Activated CD8-positive, alpha-beta memory T cell treated with anti-CD3 and anti-CD28 coated beads, Interleukin-2, amount 50 U/mL, for 24 hours (primary cell): Measurements from ENCODE around the gene CBLN1.
"Not testable (repeated sequence)": the region's sequence is repeated elsewhere in the genome, so short reads cannot be mapped to it uniquely, and the experiment has no call there.

ENCODE experiments used
- DNase-seq: peaks from one replicate; pipeline ENCODE4 v3.0.0-alpha.2; 2020; ENCODE audit errors: extremely low read depth

CBLN1 gene

DNA sequence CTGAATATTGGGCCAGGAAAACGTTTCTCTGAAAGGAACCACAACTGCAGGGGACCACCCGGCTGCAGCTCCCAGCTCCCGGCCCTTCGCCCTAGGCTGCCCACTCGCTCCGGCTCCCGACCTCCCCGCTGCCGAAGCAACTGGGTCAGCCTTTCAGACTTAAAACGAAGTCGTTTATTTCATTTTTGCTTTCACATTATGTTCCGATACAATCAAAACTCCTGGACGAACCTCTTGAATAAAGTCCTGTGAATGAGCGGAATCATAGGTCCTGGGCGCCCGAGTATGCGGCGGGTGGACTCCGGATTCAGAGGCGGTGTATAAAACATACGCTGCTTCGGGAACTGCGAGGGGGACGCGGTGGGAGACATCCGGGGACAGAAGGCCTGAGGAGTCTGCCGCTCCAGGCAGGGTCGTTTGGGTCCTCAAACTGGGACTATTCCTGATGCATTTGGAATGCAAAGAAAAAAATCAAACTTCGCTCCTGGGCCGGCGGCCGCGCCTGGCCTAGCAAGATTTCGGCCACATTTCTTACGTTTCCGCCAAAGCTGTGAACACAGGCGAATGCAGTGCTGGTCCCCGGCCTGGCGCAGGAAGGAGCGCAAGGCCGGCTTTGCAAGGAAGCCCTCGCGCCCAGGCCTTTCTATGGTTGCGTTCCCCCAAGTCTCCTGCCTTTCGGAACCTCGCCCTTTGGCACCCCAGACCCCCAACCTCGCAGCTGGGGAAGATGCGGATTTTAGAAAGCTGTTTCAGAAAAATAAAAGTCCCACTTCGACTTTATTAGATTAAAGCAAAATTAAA, 3.7 kb downstream of the CBLN1 start:
- DNase-seq: no peak

DNA sequence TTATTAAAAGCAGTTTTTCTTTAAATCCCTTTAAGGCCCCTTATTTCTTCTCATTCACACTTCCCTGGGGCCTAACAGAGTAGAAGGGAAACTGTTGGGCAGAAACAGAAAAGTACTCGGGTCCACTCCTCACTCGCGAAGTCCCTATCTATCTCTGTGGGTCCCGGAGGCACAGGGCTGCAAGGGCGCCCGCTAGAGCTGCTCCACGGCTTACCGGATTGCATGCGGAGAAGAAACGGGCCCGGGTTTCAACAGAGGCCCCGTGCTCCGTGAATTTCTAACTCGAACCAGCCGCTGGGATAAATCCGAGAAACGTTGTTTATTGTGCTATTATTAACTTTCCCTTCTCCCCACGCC, 4.3 kb downstream of the CBLN1 start:
- no peak for DNase-seq

DNA sequence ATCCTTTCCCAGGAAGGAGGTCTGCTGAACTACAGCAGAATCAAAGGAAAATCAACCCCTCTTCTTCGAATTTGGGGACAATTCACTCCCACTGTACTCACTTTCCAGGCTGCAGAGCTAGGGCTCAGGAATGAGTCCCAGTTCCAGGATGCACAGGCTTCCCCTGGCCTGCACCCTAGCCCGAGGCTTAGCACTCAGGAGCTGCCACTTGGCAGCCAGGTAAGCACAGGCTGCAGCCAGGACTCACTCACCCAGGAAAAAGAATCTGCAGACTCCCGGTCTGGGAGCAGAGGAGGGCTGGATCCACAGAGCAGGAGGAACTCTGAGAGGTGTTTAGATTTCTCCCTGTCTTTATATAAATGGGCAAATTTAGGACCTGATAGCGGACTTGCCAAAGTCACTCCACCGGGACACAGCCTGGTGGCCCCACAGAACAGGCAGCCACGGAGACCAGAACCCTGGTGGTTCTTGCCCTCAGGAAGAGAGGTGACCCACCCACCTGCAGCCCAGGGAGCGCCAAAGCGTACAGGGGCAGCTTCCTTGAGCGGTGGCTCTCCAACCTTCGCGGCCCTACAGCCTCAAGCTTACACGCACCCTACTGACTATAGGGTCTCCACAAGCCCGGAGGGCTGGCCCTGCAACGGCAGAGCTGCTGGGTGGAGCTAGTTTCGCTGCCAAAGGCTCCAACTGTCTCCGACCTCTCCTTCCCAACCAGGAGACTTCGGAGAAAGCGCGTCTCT, 4.8 kb downstream of the CBLN1 start:
- no peak for DNase-seq

DNA sequence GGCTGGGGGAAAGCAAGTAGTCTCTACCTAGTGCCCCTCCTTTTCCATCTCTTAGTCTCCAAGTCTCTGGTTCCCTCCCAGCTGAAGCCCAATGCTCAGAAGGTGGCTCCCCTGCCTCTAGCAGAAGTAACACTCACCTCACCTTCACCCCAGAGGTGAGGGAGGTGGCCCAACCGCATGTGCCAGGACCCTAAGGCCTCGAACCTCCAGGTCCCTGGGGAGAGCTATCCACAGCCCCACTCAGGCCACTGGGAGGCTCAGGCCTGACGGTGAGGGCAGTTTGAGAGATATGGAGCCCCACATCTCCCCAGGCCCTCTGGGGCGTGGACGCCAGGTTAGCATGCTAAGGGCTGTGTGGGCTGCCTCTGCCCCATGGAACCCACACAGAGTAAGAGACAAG, 5.8 kb downstream of the CBLN1 start:
- DNase-seq: no peak

DNA sequence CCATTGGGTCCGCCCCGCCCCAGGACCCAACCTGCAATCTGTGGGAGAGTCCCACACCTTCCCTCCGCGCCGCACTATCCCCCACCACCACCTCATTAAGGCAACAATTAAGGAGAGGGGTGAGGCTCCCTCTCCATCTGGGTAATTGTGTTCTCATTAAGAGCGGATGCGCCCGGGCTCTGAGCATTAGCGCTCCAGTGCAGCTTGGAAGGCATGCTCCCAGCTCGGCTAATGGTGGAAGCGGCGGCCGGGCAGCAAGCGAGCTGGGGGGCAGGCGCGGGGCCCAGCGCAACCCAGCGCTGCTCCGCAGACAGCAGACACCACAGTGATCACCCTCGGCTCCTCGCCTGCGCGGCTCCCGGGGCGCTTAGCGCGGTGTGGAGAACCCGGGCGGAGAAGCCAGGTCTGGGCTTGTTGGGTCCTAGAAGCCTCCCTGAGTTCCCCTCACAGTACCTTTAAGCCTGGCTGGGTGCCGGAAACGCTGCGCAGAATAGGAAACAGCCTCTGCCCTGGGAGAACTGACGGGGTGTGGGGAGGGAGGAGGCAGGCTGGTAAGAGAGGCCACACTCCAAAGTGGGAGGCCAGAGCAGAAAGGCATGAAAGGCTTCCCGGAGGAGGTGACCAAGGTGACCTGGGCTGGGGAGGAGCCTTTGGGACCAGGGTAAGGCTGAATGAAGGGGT, 6.4 kb downstream of the CBLN1 start:
- DNase-seq: no peak

DNA sequence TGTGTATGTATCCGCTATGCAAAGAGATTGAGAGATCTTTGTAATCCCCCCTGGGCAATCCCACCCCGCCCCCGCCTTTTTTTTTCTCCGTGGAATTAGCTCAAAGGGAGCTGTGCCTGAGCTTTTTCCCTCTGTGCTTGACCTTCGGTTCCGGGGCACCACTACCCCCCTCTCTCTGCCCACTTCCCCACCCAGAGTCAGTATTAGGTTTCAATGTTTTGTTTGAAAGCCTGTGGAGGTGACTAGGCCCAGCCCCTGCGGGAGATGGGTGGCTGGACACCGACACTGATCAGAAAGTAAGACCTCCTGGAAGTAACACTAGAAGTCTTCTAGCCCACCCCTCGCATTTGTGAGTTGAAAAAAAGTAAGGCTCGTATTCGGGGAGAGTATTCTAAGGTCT, 7.0 kb downstream of the CBLN1 start:
- DNase-seq: no peak

DNA sequence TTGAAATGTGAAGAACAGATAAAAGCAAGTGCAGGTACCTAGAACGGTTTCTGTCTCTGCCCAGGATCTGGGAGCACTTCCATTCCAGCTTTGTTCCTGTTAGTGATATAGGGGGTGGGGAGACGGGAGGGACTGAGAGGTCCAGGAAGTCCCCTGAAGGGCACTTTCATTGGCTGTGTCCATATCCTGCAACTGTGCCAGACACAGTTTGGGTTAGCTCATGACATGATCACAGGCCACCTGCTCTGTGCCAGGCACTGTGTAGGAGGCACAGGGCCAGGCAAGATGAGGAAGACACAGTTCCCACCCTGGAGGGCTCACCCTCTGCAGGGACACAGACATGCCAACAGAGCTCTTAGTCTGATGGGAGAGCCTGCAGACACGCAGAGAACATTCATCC, 7.9 kb downstream of the CBLN1 start:
- no peak for DNase-seq

DNA sequence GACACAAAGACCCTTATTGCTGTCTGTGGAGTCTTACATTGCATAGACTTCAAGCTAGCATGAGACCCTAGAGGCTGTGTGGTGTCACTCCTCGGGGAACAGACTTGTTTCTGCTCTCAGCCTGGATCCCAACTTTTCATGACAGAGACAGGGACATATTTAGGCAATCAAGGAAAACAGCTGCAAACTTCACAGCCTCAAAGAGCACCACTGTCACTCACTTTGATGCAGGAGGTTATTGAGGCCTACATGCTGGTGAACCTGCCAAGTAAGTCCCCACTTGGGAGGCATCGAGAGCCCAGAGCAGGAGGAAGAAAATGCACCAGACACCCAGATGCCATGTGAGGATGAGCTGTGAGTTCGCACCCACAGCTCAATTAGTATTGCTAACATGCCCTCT, 10.3 kb downstream of the CBLN1 start:
- no peak for DNase-seq

DNA sequence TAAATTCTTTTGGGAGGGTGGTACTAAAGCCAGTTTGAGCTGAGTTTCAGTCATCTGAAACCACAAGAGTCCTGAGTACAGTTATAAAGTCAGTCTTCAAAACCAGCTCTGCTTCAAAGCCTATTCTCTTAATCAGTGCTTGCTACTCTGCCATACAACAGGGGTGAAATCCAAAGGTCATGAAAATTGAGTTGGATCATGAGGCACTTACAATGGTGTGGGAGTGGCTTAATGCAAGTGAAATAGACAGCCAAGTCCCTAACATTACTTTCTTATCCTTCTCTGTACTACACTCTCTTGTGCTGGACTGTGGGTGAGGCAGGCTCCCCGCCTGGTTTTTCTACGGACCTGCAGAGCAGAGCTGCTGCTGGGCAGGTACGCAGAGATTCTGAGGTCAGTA, 12.4 kb downstream of the CBLN1 start:
- no peak for DNase-seq

DNA sequence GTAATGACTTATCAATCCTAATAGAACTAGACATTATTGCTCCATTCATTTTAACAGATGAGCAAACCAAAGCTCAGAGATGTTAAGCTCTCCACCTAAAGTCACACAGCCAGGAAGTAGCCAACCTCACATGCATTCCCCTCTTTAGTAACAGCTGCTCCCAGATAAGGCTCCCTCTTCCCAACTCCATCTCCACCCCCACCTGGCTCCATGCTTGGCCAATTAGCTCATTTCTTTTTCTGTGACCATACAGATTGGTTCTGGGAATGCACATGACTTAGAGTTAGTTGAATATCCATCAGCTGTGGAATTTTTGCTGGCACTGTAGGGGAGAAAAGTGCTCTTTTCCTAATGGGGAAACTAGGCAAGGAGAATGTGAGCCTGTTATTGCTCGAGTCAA, 13.0 kb downstream of the CBLN1 start:
- no peak for DNase-seq

DNA sequence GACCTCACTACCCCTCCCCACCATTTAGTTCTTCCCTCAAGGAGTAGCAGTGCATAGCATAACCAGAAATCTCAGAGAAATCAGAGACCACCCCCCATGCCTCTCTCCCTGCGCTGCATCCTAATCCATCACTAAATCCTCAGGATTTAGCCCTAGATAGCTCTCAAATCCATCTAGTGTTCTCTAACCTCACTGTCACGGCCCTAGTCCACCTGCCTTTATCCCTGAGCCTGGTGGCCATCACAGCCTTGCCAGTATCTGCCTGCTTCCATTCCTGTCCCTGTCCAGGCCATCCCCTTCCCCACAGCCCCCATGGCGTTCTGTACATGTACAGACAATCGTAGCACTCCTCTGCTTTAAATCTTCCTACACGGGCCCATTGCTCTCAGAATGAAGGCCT, 19.1 kb downstream of the CBLN1 start:
- no peak for DNase-seq

DNA sequence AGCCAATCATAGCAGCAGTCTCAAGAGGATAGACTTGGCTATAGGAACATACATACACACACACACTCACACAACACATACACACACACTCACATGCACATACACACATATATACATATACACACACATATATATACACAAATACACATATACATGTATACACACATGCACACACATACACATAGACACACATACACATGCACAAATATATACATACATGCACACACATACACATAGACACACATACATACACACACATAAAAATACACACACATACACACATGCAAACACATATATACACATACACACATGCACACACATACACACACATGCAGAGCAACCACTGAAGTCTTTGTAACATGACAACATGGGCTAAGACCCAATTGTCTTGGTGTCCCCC, 19.7 kb downstream of the CBLN1 start:
- no peak for DNase-seq

DNA sequence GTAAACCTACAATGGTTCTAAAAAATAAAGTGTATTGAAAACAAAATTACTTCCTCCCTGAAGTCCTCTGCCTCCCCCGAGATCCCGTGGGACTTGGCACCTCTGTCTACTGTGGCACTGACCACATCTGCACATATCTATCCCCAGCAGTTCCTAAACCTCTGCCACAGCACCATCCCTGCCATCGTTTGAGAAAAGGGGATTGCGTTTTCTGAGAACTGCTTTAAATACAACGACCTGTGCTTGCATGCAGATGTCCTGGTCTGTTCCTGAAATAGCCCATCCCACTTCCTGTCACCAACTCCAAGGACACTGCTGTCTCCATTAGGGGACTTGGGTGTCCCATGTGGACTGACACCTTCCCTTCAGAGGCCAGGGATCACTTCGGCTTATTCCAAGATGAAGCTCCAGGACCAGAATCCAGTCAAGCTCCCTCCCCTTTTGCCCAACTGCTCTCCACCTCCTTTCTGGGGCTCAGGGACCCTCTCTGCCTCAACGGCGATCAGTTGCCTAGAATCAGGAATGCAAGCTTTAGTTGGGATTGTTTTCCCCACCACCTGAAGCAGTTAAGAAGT, 20.6 kb downstream of the CBLN1 start:
- no peak for DNase-seq

DNA sequence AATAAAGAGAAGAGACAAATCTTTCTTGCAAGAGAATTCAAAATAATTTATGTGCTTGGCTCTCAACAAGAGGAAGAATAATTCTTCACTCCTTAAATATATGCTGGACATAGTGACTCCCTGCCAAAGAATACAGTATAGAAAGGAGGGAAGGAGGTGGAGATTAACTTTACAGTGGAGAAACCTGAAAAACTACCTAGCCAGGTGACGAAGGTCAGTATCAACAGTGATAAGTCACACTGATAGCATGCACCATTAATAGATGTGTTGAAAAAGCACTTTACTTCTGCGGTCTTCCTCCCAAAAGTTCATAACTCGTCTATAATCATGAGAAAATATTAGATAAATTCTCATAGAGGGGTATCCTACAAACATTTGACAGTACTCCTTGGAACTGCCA, 21.4 kb downstream of the CBLN1 start:
- DNase-seq: no peak

DNA sequence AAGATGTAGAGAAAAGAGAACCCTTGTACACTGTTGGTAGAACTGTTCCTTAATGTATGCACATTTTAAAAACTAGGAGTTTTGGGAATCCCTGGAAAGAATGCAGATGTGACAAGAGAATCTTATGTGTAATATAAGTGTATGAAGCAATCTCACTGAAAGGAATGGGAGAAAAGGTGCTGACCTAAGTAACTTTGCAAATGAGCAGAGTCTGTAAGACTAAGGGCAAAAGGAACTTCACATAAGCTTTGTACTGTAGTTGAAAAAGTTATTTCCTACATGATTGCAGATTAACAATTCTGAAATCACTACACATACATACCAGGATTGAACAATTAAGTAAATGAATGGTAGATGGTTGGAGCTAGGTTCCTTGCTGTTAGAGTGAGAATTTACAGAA, 22.3 kb downstream of the CBLN1 start:
- no peak for DNase-seq

DNA sequence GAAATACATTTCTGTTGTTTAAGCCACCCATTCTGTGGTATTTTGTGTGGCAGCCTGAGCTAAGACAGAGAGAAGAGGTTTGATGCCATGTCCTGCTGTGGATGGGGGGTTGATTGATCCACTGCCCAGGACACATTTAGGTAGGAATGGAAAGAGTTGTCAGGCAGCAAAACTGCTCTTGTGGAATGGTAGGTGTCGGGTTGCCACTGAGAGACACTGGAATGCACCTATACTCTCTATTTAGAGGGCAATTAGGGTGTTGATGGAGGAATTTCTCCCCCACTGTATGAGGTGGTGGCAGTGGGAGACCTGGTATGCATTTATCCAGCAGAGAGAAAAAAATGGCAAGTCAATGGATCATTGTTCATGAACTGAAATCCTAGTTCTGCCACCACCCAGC, 30.9 kb downstream of the CBLN1 start:
- no peak for DNase-seq

DNA sequence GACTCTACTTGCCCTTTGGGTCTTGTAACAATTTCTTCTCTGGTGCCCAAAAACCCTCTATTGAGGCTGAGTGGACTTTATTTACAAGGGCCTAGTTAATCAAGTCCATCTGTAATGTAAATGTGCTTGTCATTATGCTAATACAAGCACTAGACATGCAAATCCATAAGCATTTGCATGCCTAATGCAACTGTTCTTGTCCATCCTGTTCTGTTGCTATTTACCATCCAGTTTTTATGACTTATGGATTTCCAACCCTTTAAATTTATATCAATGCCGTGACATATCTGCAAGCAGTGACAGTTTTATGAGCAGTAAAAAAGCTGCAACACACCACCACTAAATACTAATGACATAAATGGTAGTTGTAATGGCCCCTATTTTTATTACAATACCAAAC, 33.4 kb downstream of the CBLN1 start:
- DNase-seq: no peak

DNA sequence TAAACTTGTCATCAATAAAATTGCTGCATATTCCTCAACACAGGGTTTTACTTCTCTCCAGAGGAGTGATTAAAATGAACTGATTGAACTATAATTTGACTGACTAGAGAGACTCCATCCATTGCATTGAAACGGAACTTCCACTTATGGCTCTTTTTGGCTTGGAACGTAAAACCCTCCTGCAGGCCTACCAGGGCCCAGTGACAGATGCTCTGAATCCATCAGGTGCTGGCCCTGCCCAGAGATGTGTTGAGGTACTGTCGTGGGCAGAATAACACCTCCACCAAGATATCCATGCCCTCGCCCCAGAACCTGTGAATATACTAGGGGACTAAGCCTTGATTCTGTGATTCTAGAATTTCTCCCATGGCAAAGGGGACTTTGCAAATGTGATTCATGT, 45.4 kb downstream of the CBLN1 start:
- DNase-seq: no peak

DNA sequence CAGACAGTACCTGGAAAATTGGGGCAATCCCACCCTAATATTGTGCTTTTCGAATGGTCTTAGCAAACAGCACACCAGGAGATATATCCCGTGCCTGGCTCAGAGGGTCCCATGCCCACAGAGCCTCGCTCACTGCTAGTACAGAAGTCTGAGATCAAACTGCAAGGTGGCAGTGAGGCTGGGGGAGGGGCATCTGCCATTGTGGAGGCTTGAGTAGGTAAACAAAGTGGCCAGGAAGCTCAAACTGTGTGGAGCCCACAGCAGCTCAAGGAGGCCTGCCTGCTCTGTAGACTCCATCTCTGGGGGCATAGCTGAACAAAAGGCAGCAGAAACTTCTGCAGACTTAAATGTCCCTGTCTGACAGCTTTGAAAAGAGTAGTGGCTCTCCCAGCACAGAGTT, 53.3 kb downstream of the CBLN1 start:
- not testable (repeated sequence) for DNase-seq
